Chondrocyte (in vitro differentiated cells): ENCODE measurements around the gene GAS7. TPM values are rescaled to one million over a fixed set of nuclear protein-coding genes. Genes with fewer than 3 reads are reported as not detected.

Experiments
- DNase-seq: peaks from one replicate; pipeline ENCODE4 v3.0.0; 2021; ENCODE audit warnings: mixed read lengths, low spot score
- H3K27ac Mint-ChIP-seq: one replicate; pipeline ENCODE4 v1.8.0; 2021; ENCODE audit warnings: mild to moderate bottlenecking, moderate library complexity, mixed read lengths; ENCODE audit not compliant: unreplicated experiment
- H3K27me3 Mint-ChIP-seq: 2 replicates; pipeline ENCODE4 v1.8.0; 2021; ENCODE audit warnings: low read depth, mixed read lengths
- H3K36me3 Mint-ChIP-seq: 2 replicates; pipeline ENCODE4 v1.8.0; 2021; ENCODE audit warnings: low read depth, mixed read lengths
- H3K4me1 Mint-ChIP-seq: 2 replicates; pipeline ENCODE4 v1.8.0; 2021; ENCODE audit warnings: low read depth, mild to moderate bottlenecking, mixed read lengths
- H3K4me3 Mint-ChIP-seq: one replicate; pipeline ENCODE4 v1.8.0; 2021; ENCODE audit warnings: mild to moderate bottlenecking, moderate library complexity, mixed read lengths; ENCODE audit not compliant: unreplicated experiment
- H3K9me3 Mint-ChIP-seq: 2 replicates; pipeline ENCODE4 v1.8.0; 2021; ENCODE audit warnings: low read depth, mixed read lengths
- CTCF ChIP-seq: fragments of 200-600 bp; sonication (generic); IDR thresholded peaks from 2 replicates; pipeline ENCODE4 v1.5.0; 2021; ENCODE audit warnings: antibody characterized with exemption, mild to moderate bottlenecking, moderate library complexity
- total RNA-seq: library from RNA; stranded (reverse); gene quantifications from 3 replicates; pipeline ENCODE4 v1.2.1, GENCODE V29; 2021

GAS7 gene
- total RNA-seq, 1 donor from 2014 or later, result 6.9 TPM

GRCh38 chr17:9987779-9988585 is 210.4 kb downstream of the GAS7 start:
- Mint-ChIP-seq H3K27me3 (peaks cover 3% of the 10 kb centered on the region), H3K27ac (no peak overlapping the region), H3K9me3 (peaks cover 5% of the 10 kb centered on the region), H3K36me3 (peaks cover 6% of the 10 kb centered on the region), H3K4me3 (no peak overlapping the region), H3K4me1 (no peaks in the 10 kb centered on the region)
- DNase-seq, result no peak
- TF ChIP-seq CTCF, result peak; percentile 88

- no peak overlapping the region for H3K4me3 Mint-ChIP-seq
- H3K4me1 Mint-ChIP-seq, result no peaks in the 10 kb centered on the region
- no peak for TF ChIP-seq CTCF
- peaks cover 4% of the 10 kb centered on the region for H3K36me3 Mint-ChIP-seq
- H3K9me3 Mint-ChIP-seq, result peaks cover 5% of the 10 kb centered on the region
- peaks cover 3% of the 10 kb centered on the region for H3K27me3 Mint-ChIP-seq
- H3K27ac Mint-ChIP-seq, result no peak overlapping the region
- no peak for DNase-seq
Observed at GRCh38 chr17:9986754-9987382, 211.5 kb downstream of the GAS7 start.

GRCh38 chr17:9985646-9986045 is 212.8 kb downstream of the GAS7 start:
- H3K27ac Mint-ChIP-seq, result no peak overlapping the region
- TF ChIP-seq CTCF, result no peak
- H3K36me3 Mint-ChIP-seq, result peaks cover 4% of the 10 kb centered on the region
- H3K27me3 Mint-ChIP-seq, result peaks cover 3% of the 10 kb centered on the region
- peaks cover 5% of the 10 kb centered on the region for H3K9me3 Mint-ChIP-seq
- no peak for DNase-seq
- no peaks in the 10 kb centered on the region for H3K4me1 Mint-ChIP-seq
- H3K4me3 Mint-ChIP-seq, result no peak overlapping the region

- Mint-ChIP-seq H3K9me3 (peaks cover 5% of the 10 kb centered on the region), H3K4me1 (no peaks in the 10 kb centered on the region), H3K36me3 (peaks cover 2% of the 10 kb centered on the region), H3K27ac (no peak overlapping the region), H3K4me3 (no peak overlapping the region), H3K27me3 (no peaks in the 10 kb centered on the region)
- no peak for DNase-seq
- TF ChIP-seq CTCF, result no peak
Observed at GRCh38 chr17:9984768-9985167, 213.6 kb downstream of the GAS7 start.

GRCh38 chr17:9982159-9982558 is 216.2 kb downstream of the GAS7 start:
- DNase-seq, result no peak
- Mint-ChIP-seq H3K4me3 (no peak overlapping the region), H3K4me1 (peaks cover 3% of the 10 kb centered on the region), H3K9me3 (no peaks in the 10 kb centered on the region), H3K36me3 (no peaks in the 10 kb centered on the region), H3K27me3 (no peaks in the 10 kb centered on the region), H3K27ac (no peak overlapping the region)
- TF ChIP-seq CTCF, result peak; percentile 69
